ENCODE data around the gene TLE3. TPM values are rescaled to one million over a fixed set of nuclear protein-coding genes. Genes with fewer than 3 reads are reported as not detected.

The TLE3 gene
- total RNA-seq, 2 experiments from 2014 or later, result 59.2 TPM

GRCh38 chr15:70061696-70062270, 35.9 kb downstream of the TLE3 start:
- Mint-ChIP-seq H3K4me1 (no peaks in the 10 kb centered on the region), H3K27me3 (no peaks in the 10 kb centered on the region), H3K9me3 (no peaks in the 10 kb centered on the region), H3K36me3 (ENCODE audit: low read depth) (peaks cover 49% of the 10 kb centered on the region), H3K27ac (no peak overlapping the region), H3K4me3 (no peak overlapping the region)
- CTCF ChIA-PET, result no interaction called here
- DNase-seq, result no peak
- POLR2A ChIA-PET, result no interaction called here

DNA sequence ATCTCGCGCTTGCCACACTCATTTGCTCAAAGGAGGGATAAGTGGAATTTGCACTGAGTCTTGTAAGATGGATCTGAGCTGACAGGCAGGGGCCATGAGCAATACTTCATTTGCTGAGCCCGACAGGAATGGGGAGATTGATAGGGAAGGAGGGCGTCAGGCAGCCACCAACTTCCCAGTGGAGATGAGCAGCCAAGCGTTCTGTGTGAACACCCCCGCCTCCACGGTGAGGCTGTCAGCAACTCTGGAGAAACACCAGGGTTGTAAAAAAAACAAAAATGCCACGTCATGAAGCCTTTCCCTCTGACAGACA, 36.8 kb downstream of the TLE3 start:
- Mint-ChIP-seq H3K4me1 (no peaks in the 10 kb centered on the region), H3K4me3 (no peak overlapping the region), H3K27me3 (no peaks in the 10 kb centered on the region), H3K27ac (no peak overlapping the region), H3K9me3 (no peaks in the 10 kb centered on the region), H3K36me3 (ENCODE audit: low read depth) (peaks cover 43% of the 10 kb centered on the region)
- CTCF ChIA-PET, result no interaction called here
- POLR2A ChIA-PET, result no interaction called here
- no peak for DNase-seq

- H3K4me1 Mint-ChIP-seq, result no peaks in the 10 kb centered on the region
- H3K27ac Mint-ChIP-seq, result no peak overlapping the region
- ChIA-PET CTCF (no interaction called here), POLR2A (no interaction called here)
- H3K4me3 Mint-ChIP-seq, result no peak overlapping the region
- peaks cover 44% of the 10 kb centered on the region for H3K36me3 Mint-ChIP-seq (ENCODE audit: low read depth)
- H3K9me3 Mint-ChIP-seq, result no peaks in the 10 kb centered on the region
- no peaks in the 10 kb centered on the region for H3K27me3 Mint-ChIP-seq
- DNase-seq, result no peak
Measured at GRCh38 chr15:70060214-70060992, 37.3 kb downstream of the TLE3 start.

GRCh38 chr15:70059476-70060213, 38.1 kb downstream of the TLE3 start:
- H3K27me3 Mint-ChIP-seq, result no peaks in the 10 kb centered on the region
- no peaks in the 10 kb centered on the region for H3K9me3 Mint-ChIP-seq
- H3K27ac Mint-ChIP-seq, result peak overlapping the region; percentile 24
- DNase-seq, result no peak
- CTCF ChIA-PET, result no interaction called here
- POLR2A ChIA-PET, result no interaction called here
- no peak overlapping the region for H3K4me3 Mint-ChIP-seq
- peaks cover 47% of the 10 kb centered on the region for H3K36me3 Mint-ChIP-seq (ENCODE audit: low read depth)
- no peaks in the 10 kb centered on the region for H3K4me1 Mint-ChIP-seq

DNA sequence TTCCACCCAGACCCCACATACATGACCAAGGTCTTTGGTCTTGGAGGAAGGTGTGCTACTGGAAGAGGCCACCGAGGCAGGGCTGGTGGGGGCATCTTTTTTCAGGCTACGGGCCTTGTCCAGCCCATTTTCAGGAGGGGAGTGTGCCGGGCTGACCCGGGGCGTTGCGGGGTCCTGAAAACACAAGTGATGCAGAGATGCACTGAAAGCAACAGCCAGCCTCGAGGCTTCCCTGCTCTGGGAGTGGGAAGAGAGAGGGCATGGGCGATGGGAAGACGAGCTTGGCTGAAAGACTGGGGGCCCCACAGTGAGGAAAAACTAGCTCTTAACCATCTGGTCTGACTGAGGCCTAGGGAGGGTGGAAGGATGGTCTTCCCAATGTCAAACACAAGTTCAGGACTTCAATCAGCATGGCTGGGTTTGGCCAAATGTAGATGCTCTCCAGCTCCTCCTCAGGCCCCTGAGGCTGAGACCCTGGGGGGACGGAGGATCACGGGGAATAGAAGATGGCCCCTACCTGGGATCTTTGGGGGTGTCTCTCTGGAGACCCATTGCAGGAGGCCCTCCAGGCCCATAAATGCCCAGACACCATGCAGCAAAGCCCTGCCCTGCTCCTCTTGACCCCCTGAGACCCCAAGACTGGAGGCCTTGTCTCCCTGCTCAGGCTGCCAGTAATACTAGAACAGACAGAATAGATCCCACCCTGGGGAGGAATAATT, 38.9 kb downstream of the TLE3 start:
- Mint-ChIP-seq H3K27me3 (no peaks in the 10 kb centered on the region), H3K36me3 (ENCODE audit: low read depth) (peaks cover 49% of the 10 kb centered on the region), H3K9me3 (no peaks in the 10 kb centered on the region), H3K4me3 (no peak overlapping the region), H3K4me1 (no peaks in the 10 kb centered on the region), H3K27ac (no peak overlapping the region)
- ChIA-PET POLR2A (no interaction called here), CTCF (no interaction called here)
- no peak for DNase-seq

GRCh38 chr15:70057931-70058641, 39.6 kb downstream of the TLE3 start:
- CTCF ChIA-PET, result no interaction called here
- no peak overlapping the region for H3K27ac Mint-ChIP-seq
- peaks cover 50% of the 10 kb centered on the region for H3K36me3 Mint-ChIP-seq (ENCODE audit: low read depth)
- no peak overlapping the region for H3K4me3 Mint-ChIP-seq
- H3K4me1 Mint-ChIP-seq, result no peaks in the 10 kb centered on the region
- DNase-seq, result no peak
- no peaks in the 10 kb centered on the region for H3K27me3 Mint-ChIP-seq
- POLR2A ChIA-PET, result no interaction called here
- H3K9me3 Mint-ChIP-seq, result no peaks in the 10 kb centered on the region

- Mint-ChIP-seq H3K9me3 (no peaks in the 10 kb centered on the region), H3K4me3 (no peak overlapping the region), H3K36me3 (ENCODE audit: low read depth) (peaks cover 58% of the 10 kb centered on the region), H3K27ac (no peak overlapping the region), H3K4me1 (no peaks in the 10 kb centered on the region), H3K27me3 (no peaks in the 10 kb centered on the region)
- DNase-seq, result no peak
- ChIA-PET POLR2A (no interaction called here), CTCF (no interaction called here)
Measured at GRCh38 chr15:70056091-70056680, 41.5 kb downstream of the TLE3 start.

DNA sequence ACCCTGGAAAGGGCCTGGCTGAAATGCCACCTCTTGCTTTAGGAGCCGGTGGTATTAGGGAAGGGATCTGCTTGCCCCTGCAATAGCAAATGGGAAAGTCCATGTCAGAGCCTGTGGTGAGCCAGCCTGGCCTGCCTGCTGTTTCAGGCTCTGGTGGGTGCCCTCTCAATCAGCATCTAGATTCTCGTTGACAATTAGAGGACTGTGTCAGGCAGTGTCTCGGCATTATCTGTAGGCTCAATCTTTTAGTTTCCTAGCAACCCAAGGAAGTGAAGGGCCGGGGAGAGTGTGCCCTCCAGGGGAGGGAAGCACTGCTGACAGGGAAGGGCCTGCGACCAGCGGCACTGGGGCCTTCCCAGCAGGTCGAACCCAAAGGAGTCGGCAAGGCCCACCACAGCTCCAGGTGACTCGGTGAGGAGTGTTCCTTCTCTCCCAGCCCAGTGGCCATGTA, 42.1 kb downstream of the TLE3 start:
- CTCF ChIA-PET, result no interaction called here
- H3K4me1 Mint-ChIP-seq, result no peaks in the 10 kb centered on the region
- no peak overlapping the region for H3K27ac Mint-ChIP-seq
- H3K4me3 Mint-ChIP-seq, result no peak overlapping the region
- H3K36me3 Mint-ChIP-seq (ENCODE audit: low read depth), result peaks cover 58% of the 10 kb centered on the region
- no peaks in the 10 kb centered on the region for H3K9me3 Mint-ChIP-seq
- POLR2A ChIA-PET, result no interaction called here
- H3K27me3 Mint-ChIP-seq, result no peaks in the 10 kb centered on the region
- no peak for DNase-seq

DNA sequence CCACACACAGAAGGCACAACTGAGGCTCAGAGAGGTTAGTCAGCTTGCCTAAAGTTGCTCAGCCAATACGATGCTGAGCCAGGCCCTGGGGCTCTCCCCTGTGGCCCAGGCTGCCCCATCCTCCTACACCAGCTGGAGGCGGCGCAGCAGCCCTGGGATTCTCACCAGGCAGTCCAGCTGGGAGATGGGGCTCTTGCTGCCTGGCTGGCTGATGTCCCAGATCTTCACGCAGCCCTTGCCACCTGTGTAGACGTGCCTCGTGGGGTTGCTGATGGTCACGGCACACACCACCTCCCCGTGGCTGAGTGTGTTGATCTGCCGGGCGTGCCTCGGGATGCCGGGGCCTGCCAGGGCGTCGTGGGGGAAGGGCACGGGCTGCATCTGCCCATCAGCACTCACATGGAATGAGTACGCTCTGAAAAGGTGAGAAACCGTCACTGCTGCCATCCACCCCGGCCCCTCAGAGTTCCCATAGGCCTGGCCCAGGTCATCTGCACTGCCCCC, 42.8 kb downstream of the TLE3 start:
- DNase-seq, result no peak
- H3K36me3 Mint-ChIP-seq (ENCODE audit: low read depth), result peaks cover 59% of the 10 kb centered on the region
- ChIA-PET POLR2A (no interaction called here), CTCF (no interaction called here)
- no peaks in the 10 kb centered on the region for H3K4me1 Mint-ChIP-seq
- H3K4me3 Mint-ChIP-seq, result no peak overlapping the region
- no peak overlapping the region for H3K27ac Mint-ChIP-seq
- no peaks in the 10 kb centered on the region for H3K27me3 Mint-ChIP-seq
- no peaks in the 10 kb centered on the region for H3K9me3 Mint-ChIP-seq

DNA sequence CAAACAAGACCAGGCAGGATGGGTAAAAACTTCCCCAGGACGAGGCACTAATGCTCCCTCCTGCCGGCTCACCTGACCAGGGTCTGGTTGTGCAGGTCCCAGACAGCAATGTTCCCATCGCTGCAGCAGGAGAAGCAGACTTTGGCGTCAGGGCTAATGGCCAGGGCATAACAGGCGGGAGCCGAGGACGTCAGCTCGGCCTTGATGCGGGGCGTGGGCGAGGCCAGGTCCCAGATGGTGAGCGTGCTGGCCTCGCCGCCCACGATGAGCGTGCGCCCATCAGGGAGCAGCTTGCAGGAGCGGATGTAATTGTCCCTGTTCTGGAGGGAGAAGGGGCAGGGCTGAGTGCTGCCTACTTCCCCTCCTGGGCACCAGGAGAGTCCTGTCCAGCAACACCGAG, 43.4 kb downstream of the TLE3 start:
- ChIA-PET POLR2A (interaction anchor here (1.1 kb wide), 1 partner anchor 31 kb away, joined by 4 read pairs; no protein-coding TSS in a partner anchor), CTCF (no interaction called here)
- peaks cover 56% of the 10 kb centered on the region for H3K36me3 Mint-ChIP-seq (ENCODE audit: low read depth)
- DNase-seq, result no peak
- H3K9me3 Mint-ChIP-seq, result no peaks in the 10 kb centered on the region
- no peaks in the 10 kb centered on the region for H3K4me1 Mint-ChIP-seq
- no peak overlapping the region for H3K27ac Mint-ChIP-seq
- H3K27me3 Mint-ChIP-seq, result no peaks in the 10 kb centered on the region
- no peak overlapping the region for H3K4me3 Mint-ChIP-seq

GRCh38 chr15:70053716-70054229, 43.9 kb downstream of the TLE3 start:
- H3K27me3 Mint-ChIP-seq, result no peaks in the 10 kb centered on the region
- H3K9me3 Mint-ChIP-seq, result no peaks in the 10 kb centered on the region
- no peaks in the 10 kb centered on the region for H3K4me1 Mint-ChIP-seq
- H3K4me3 Mint-ChIP-seq, result no peak overlapping the region
- CTCF ChIA-PET, result interaction anchor here (0.9 to 1.1 kb wide), 2 partner anchors 13 to 44 kb away, joined by 3 read pairs; partner anchors contain the start of gene TLE3
- POLR2A ChIA-PET, result interaction anchor here (1.0 to 1.1 kb wide), 2 partner anchors 10 to 30 kb away, joined by 3 to 4 read pairs; no protein-coding TSS in a partner anchor
- DNase-seq, result no peak
- H3K36me3 Mint-ChIP-seq (ENCODE audit: low read depth), result peaks cover 50% of the 10 kb centered on the region
- no peak overlapping the region for H3K27ac Mint-ChIP-seq

GRCh38 chr15:70053001-70053715, 44.6 kb downstream of the TLE3 start:
- Mint-ChIP-seq H3K27ac (no peak overlapping the region), H3K9me3 (no peaks in the 10 kb centered on the region), H3K4me1 (no peaks in the 10 kb centered on the region), H3K27me3 (no peaks in the 10 kb centered on the region), H3K36me3 (ENCODE audit: low read depth) (peaks cover 44% of the 10 kb centered on the region), H3K4me3 (no peak overlapping the region)
- no peak for DNase-seq
- ChIA-PET POLR2A (interaction anchor here (1.0 to 1.1 kb wide), 2 partner anchors 10 to 30 kb away, joined by 3 to 4 read pairs; no protein-coding TSS in a partner anchor), CTCF (interaction anchor here (0.9 to 1.1 kb wide), 2 partner anchors 13 to 45 kb away, joined by 3 read pairs; partner anchors contain the start of gene TLE3)

Data from activated CD4-positive, alpha-beta memory T cell treated with anti-CD3 and anti-CD28 coated beads, Interleukin-2, amount 10 ng/mL, durations not matched to agents 7 days and 5 days (primary cell).